GM12892 (cell line): ENCODE data around the gene CTPS1.

Experiments used
- POLR2A ChIP-seq: IDR thresholded peaks from 2 replicates; pipeline ENCODE4 v1.6.1; 2011; ENCODE audit warnings: low read depth, low read length, control low read depth
- POLR2AphosphoS5 ChIP-seq: IDR thresholded peaks from 2 replicates; pipeline ENCODE4 v1.6.1; 2011; ENCODE audit warnings: low read depth, low read length, control low read depth
- TAF1 ChIP-seq: IDR thresholded peaks from 2 replicates; pipeline ENCODE4 v1.6.1; 2011; ENCODE audit warnings: low read depth, mild to moderate bottlenecking, control low read depth, low read length, borderline replicate concordance

GRCh38 chr1:41018018-41018410 is 38.5 kb downstream of the CTPS1 start:
- TF ChIP-seq POLR2A (no peak), TAF1 (no peak), POLR2AphosphoS5 (no peak)
